ENCODE data around the gene DENND1B. TPM values are rescaled to one million over a fixed set of nuclear protein-coding genes. Genes with fewer than 3 reads are reported as not detected.
A peak's percentile ranks its signal among the peaks of the same experiment; 100 is the strongest.

DENND1B gene
- polyA plus RNA-seq, 4 donors: 5.0 to 16.1 (median 10.2) TPM

- Histone ChIP-seq H3K4me3 (ENCODE audit: low read depth in 1 of 3, low read length in 3 of 3) (no peak overlapping the region), H3K4me1 (ENCODE audit: control insufficient read depth in 3 of 3, insufficient read depth in 2 of 3, low read depth in 1 of 3, low read length in 2 of 3) (no peaks in the 10 kb centered on the region), H3K9me3 (ENCODE audit: control insufficient read depth in 2 of 2, insufficient read depth in 1 of 2, low read depth in 1 of 2, low read length in 1 of 2) (no peaks in the 10 kb centered on the region), H3K27ac (ENCODE audit: low read depth in 1 of 3, low read length in 2 of 3) (no peak overlapping the region), H3K27me3 (ENCODE audit: control insufficient read depth in 3 of 3, insufficient read depth in 3 of 3, low read length in 3 of 3) (no peaks in the 10 kb centered on the region), H3K36me3 (ENCODE audit: control insufficient read depth in 3 of 3, insufficient read depth in 2 of 3, low read depth in 1 of 3, low read length in 3 of 3) (peaks cover 0 to 3% (median 0%) of the 10 kb centered on the region in 3 donors)
- peak; percentile 90 for FAIRE-seq
- peak in 1 of 2 donors; percentile 33 for DNase-seq
- 30 to 39% (median 35%) methylated on average over 2 of the region's 2 CpGs for WGBS, 3 donors
Measured at GRCh38 chr1:197619008-197619640, 156.2 kb downstream of the DENND1B start.

- WGBS, 3 donors: 66 to 82% (median 78%) methylated on average over 3 of the region's 3 CpGs
- Histone ChIP-seq H3K27me3 (ENCODE audit: control insufficient read depth in 3 of 3, insufficient read depth in 3 of 3, low read length in 3 of 3) (no peaks in the 10 kb centered on the region), H3K9me3 (ENCODE audit: control insufficient read depth in 2 of 2, insufficient read depth in 1 of 2, low read depth in 1 of 2, low read length in 1 of 2) (no peaks in the 10 kb centered on the region), H3K4me1 (ENCODE audit: control insufficient read depth in 3 of 3, insufficient read depth in 2 of 3, low read depth in 1 of 3, low read length in 2 of 3) (no peaks in the 10 kb centered on the region), H3K36me3 (ENCODE audit: control insufficient read depth in 3 of 3, insufficient read depth in 2 of 3, low read depth in 1 of 3, low read length in 3 of 3) (peaks cover 0 to 3% (median 0%) of the 10 kb centered on the region in 3 donors), H3K4me3 (ENCODE audit: low read depth in 1 of 3, low read length in 3 of 3) (no peak overlapping the region), H3K27ac (ENCODE audit: low read depth in 1 of 3, low read length in 2 of 3) (no peak overlapping the region)
- no peak for DNase-seq
- no peak for FAIRE-seq
Measured at GRCh38 chr1:197618061-197618460, 157.2 kb downstream of the DENND1B start.

- no peaks in the 10 kb centered on the region for H3K9me3 ChIP-seq (ENCODE audit: control insufficient read depth in 2 of 2, insufficient read depth in 1 of 2, low read depth in 1 of 2, low read length in 1 of 2)
- 10 to 63% (median 35%) methylated on average over 2 of the region's 2 CpGs for WGBS, 3 donors
- no peak overlapping the region for H3K4me3 ChIP-seq (ENCODE audit: low read depth in 1 of 3, low read length in 3 of 3)
- H3K27ac ChIP-seq (ENCODE audit: low read depth in 1 of 3, low read length in 2 of 3): no peak overlapping the region
- H3K36me3 ChIP-seq (ENCODE audit: control insufficient read depth in 3 of 3, insufficient read depth in 2 of 3, low read depth in 1 of 3, low read length in 3 of 3): peaks cover 0 to 3% (median 0%) of the 10 kb centered on the region in 3 donors
- DNase-seq: peak in 1 of 2 donors; percentile 31
- no peak for FAIRE-seq
- no peaks in the 10 kb centered on the region for H3K27me3 ChIP-seq (ENCODE audit: control insufficient read depth in 3 of 3, insufficient read depth in 3 of 3, low read length in 3 of 3)
- H3K4me1 ChIP-seq (ENCODE audit: control insufficient read depth in 3 of 3, insufficient read depth in 2 of 3, low read depth in 1 of 3, low read length in 2 of 3): no peaks in the 10 kb centered on the region
Measured at GRCh38 chr1:197615693-197616011, 159.6 kb downstream of the DENND1B start.

GRCh38 chr1:197614916-197615692 is 160.2 kb downstream of the DENND1B start:
- Histone ChIP-seq H3K4me3 (ENCODE audit: low read depth in 1 of 3, low read length in 3 of 3) (no peak overlapping the region), H3K9me3 (ENCODE audit: control insufficient read depth in 2 of 2, insufficient read depth in 1 of 2, low read depth in 1 of 2, low read length in 1 of 2) (no peaks in the 10 kb centered on the region), H3K27ac (ENCODE audit: low read depth in 1 of 3, low read length in 2 of 3) (no peak overlapping the region), H3K27me3 (ENCODE audit: control insufficient read depth in 3 of 3, insufficient read depth in 3 of 3, low read length in 3 of 3) (no peaks in the 10 kb centered on the region), H3K4me1 (ENCODE audit: control insufficient read depth in 3 of 3, insufficient read depth in 2 of 3, low read depth in 1 of 3, low read length in 2 of 3) (no peaks in the 10 kb centered on the region), H3K36me3 (ENCODE audit: control insufficient read depth in 3 of 3, insufficient read depth in 2 of 3, low read depth in 1 of 3, low read length in 3 of 3) (peaks cover 0 to 3% (median 0%) of the 10 kb centered on the region in 3 donors)
- 13 to 46% (median 37%) methylated on average over 3 of the region's 3 CpGs for WGBS, 3 donors
- peak; percentile 48 to 56 for DNase-seq
- FAIRE-seq: peak; percentile 84

GRCh38 chr1:197606168-197606845 is 169.0 kb downstream of the DENND1B start:
- Histone ChIP-seq H3K4me1 (ENCODE audit: control insufficient read depth in 3 of 3, insufficient read depth in 2 of 3, low read depth in 1 of 3, low read length in 2 of 3) (no peaks in the 10 kb centered on the region), H3K27me3 (ENCODE audit: control insufficient read depth in 3 of 3, insufficient read depth in 3 of 3, low read length in 3 of 3) (no peaks in the 10 kb centered on the region), H3K27ac (ENCODE audit: low read depth in 1 of 3, low read length in 2 of 3) (no peak overlapping the region), H3K36me3 (ENCODE audit: control insufficient read depth in 3 of 3, insufficient read depth in 2 of 3, low read depth in 1 of 3, low read length in 3 of 3) (peaks cover 0 to 2% (median 0%) of the 10 kb centered on the region in 3 donors), H3K4me3 (ENCODE audit: low read depth in 1 of 3, low read length in 3 of 3) (no peak overlapping the region), H3K9me3 (ENCODE audit: control insufficient read depth in 2 of 2, insufficient read depth in 1 of 2, low read depth in 1 of 2, low read length in 1 of 2) (no peaks in the 10 kb centered on the region)
- no peak for DNase-seq
- 96 to 98% (median 96%) methylated on average over 6 of the region's 6 CpGs for WGBS, 3 donors
- no peak for FAIRE-seq

GRCh38 chr1:197604302-197604701 is 171.0 kb downstream of the DENND1B start:
- no peak overlapping the region for H3K27ac ChIP-seq (ENCODE audit: low read depth in 1 of 3, low read length in 2 of 3)
- FAIRE-seq (no peak), DNase-seq (no peak)
- H3K4me1 ChIP-seq (ENCODE audit: control insufficient read depth in 3 of 3, insufficient read depth in 2 of 3, low read depth in 1 of 3, low read length in 2 of 3): no peaks in the 10 kb centered on the region
- H3K4me3 ChIP-seq (ENCODE audit: low read depth in 1 of 3, low read length in 3 of 3): no peak overlapping the region
- H3K27me3 ChIP-seq (ENCODE audit: control insufficient read depth in 3 of 3, insufficient read depth in 3 of 3, low read length in 3 of 3): no peaks in the 10 kb centered on the region
- no peaks in the 10 kb centered on the region for H3K9me3 ChIP-seq (ENCODE audit: control insufficient read depth in 2 of 2, insufficient read depth in 1 of 2, low read depth in 1 of 2, low read length in 1 of 2)
- H3K36me3 ChIP-seq (ENCODE audit: control insufficient read depth in 3 of 3, insufficient read depth in 2 of 3, low read depth in 1 of 3, low read length in 3 of 3): peaks cover 0 to 2% (median 0%) of the 10 kb centered on the region in 3 donors
- 95 to 100% (median 97%) methylated on average over 1 of the region's 1 CpG for WGBS, 3 donors

GRCh38 chr1:197600751-197601150 is 174.5 kb downstream of the DENND1B start:
- WGBS, 3 donors: 87 to 94% (median 91%) methylated on average over 3 of the region's 3 CpGs
- FAIRE-seq: no peak
- Histone ChIP-seq H3K27ac (ENCODE audit: low read depth in 1 of 3, low read length in 2 of 3) (no peak overlapping the region), H3K9me3 (ENCODE audit: control insufficient read depth in 2 of 2, insufficient read depth in 1 of 2, low read depth in 1 of 2, low read length in 1 of 2) (no peaks in the 10 kb centered on the region), H3K4me1 (ENCODE audit: control insufficient read depth in 3 of 3, insufficient read depth in 2 of 3, low read depth in 1 of 3, low read length in 2 of 3) (no peaks in the 10 kb centered on the region), H3K36me3 (ENCODE audit: control insufficient read depth in 3 of 3, insufficient read depth in 2 of 3, low read depth in 1 of 3, low read length in 3 of 3) (peaks cover 0 to 2% (median 0%) of the 10 kb centered on the region in 3 donors), H3K27me3 (ENCODE audit: control insufficient read depth in 3 of 3, insufficient read depth in 3 of 3, low read length in 3 of 3) (no peaks in the 10 kb centered on the region), H3K4me3 (ENCODE audit: low read depth in 1 of 3, low read length in 3 of 3) (no peak overlapping the region)
- DNase-seq: no peak

GRCh38 chr1:197599789-197600188 is 175.5 kb downstream of the DENND1B start:
- 57 to 79% (median 76%) methylated on average over 3 of the region's 3 CpGs for WGBS, 3 donors

More at GRCh38 chr1:197599789-197600188, 175.5 kb downstream of the DENND1B start:
- DNase-seq (no peak), FAIRE-seq (no peak)
- Histone ChIP-seq H3K27ac (ENCODE audit: low read depth in 1 of 3, low read length in 2 of 3) (no peak overlapping the region), H3K36me3 (ENCODE audit: control insufficient read depth in 3 of 3, insufficient read depth in 2 of 3, low read depth in 1 of 3, low read length in 3 of 3) (peaks cover 0 to 4% (median 0%) of the 10 kb centered on the region in 3 donors), H3K9me3 (ENCODE audit: control insufficient read depth in 2 of 2, insufficient read depth in 1 of 2, low read depth in 1 of 2, low read length in 1 of 2) (no peaks in the 10 kb centered on the region), H3K4me1 (ENCODE audit: control insufficient read depth in 3 of 3, insufficient read depth in 2 of 3, low read depth in 1 of 3, low read length in 2 of 3) (no peaks in the 10 kb centered on the region), H3K27me3 (ENCODE audit: control insufficient read depth in 3 of 3, insufficient read depth in 3 of 3, low read length in 3 of 3) (no peaks in the 10 kb centered on the region), H3K4me3 (ENCODE audit: low read depth in 1 of 3, low read length in 3 of 3) (no peak overlapping the region)

Measured in small intestine (tissue), 7 donors.